Measurements from ENCODE around the gene PDE4B. TPM values are rescaled to one million over a fixed set of nuclear protein-coding genes. Genes with fewer than 3 reads are reported as not detected.

PDE4B gene
- polyA plus RNA-seq, 1 donor from 2014 or later = 135 TPM

DNA sequence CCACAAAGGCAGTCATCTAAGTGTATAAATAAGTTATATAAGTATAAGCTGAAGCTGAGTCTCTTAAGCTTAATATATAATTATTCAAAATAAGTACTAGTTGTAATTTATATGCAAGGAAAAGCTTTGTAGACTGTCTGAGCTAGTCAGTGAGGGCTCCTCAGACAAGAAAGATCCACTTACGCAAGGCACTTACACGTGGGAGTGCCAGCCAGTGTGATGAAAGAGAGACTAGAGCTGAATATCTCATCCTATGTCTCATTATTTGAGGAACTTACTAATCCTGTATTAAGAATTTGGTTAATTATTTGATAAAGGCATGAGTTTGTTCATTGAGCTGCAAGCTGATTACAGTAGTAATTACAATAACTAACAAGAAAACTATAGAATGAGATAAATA is 146.9 kb downstream of the PDE4B start:
- no peaks in the 10 kb centered on the region for H3K36me3 ChIP-seq (ENCODE audit: insufficient read depth, low read length)
- H3K4me3 ChIP-seq (ENCODE audit: low read length) = no peak overlapping the region
- H2AFZ ChIP-seq (ENCODE audit: low read depth, low read length) = no peak overlapping the region
- no peaks in the 10 kb centered on the region for H3K9me2 ChIP-seq (ENCODE audit: insufficient read depth, low read length)
- H4K20me1 ChIP-seq (ENCODE audit: insufficient read depth) = no peaks in the 10 kb centered on the region
- H3F3A ChIP-seq (ENCODE audit: insufficient read depth, low read length, poor library complexity, severe bottlenecking) = no peaks in the 10 kb centered on the region
- no peak overlapping the region for H3K27ac ChIP-seq (ENCODE audit: low read length)
- no peaks in the 10 kb centered on the region for H3K27me3 ChIP-seq (ENCODE audit: insufficient read depth, low read depth, low read length)
- TF ChIP-seq, protein P1, sequence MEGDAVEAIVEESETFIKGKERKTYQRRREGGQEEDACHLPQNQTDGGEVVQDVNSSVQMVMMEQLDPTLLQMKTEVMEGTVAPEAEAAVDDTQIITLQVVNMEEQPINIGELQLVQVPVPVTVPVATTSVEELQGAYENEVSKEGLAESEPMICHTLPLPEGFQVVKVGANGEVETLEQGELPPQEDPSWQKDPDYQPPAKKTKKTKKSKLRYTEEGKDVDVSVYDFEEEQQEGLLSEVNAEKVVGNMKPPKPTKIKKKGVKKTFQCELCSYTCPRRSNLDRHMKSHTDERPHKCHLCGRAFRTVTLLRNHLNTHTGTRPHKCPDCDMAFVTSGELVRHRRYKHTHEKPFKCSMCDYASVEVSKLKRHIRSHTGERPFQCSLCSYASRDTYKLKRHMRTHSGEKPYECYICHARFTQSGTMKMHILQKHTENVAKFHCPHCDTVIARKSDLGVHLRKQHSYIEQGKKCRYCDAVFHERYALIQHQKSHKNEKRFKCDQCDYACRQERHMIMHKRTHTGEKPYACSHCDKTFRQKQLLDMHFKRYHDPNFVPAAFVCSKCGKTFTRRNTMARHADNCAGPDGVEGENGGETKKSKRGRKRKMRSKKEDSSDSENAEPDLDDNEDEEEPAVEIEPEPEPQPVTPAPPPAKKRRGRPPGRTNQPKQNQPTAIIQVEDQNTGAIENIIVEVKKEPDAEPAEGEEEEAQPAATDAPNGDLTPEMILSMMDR (IDR thresholded peaks at IDR 0.05; ENCODE audit: poor library complexity, severe bottlenecking) = no peak
- TF ChIP-seq EZH2 (IDR thresholded peaks at IDR 0.05; ENCODE audit: borderline replicate concordance, insufficient read depth, low read length, poor library complexity, severe bottlenecking) (no peak), RAD21 (conservative IDR thresholded peaks at IDR 0.05) (no peak), REST (IDR thresholded peaks at IDR 0.05; ENCODE audit: borderline replicate concordance) (no peak), SMC3 (conservative IDR thresholded peaks at IDR 0.05; ENCODE audit: poor library complexity) (no peak), POLR2AphosphoS5 (IDR thresholded peaks at IDR 0.05) (no peak), TAF1 (IDR thresholded peaks at IDR 0.05; ENCODE audit: low read depth) (no peak), EP300 (conservative IDR thresholded peaks at IDR 0.05; ENCODE audit: poor library complexity, severe bottlenecking) (no peak), MXI1 (conservative IDR thresholded peaks at IDR 0.05; ENCODE audit: poor library complexity, severe bottlenecking) (no peak)
- no peak overlapping the region for H3K4me2 ChIP-seq (ENCODE audit: low read length)
- H3K79me2 ChIP-seq (replicated peaks; ENCODE audit: insufficient read depth, low read length) = no peaks in the 10 kb centered on the region
- H3K9me3 ChIP-seq (ENCODE audit: low read length) = no peaks in the 10 kb centered on the region
- no peak overlapping the region for H3K9ac ChIP-seq (ENCODE audit: low read length)

- H3K36me3 ChIP-seq (ENCODE audit: insufficient read depth, low read length) = no peaks in the 10 kb centered on the region
- no peaks in the 10 kb centered on the region for H3K27me3 ChIP-seq (ENCODE audit: insufficient read depth, low read depth, low read length)
- no peaks in the 10 kb centered on the region for H4K20me1 ChIP-seq (ENCODE audit: insufficient read depth)
- no peaks in the 10 kb centered on the region for H3K9me2 ChIP-seq (ENCODE audit: insufficient read depth, low read length)
- H3K4me2 ChIP-seq (ENCODE audit: low read length) = no peak overlapping the region
- TF ChIP-seq TAF1 (IDR thresholded peaks at IDR 0.05; ENCODE audit: low read depth) (no peak), EZH2 (IDR thresholded peaks at IDR 0.05; ENCODE audit: borderline replicate concordance, insufficient read depth, low read length, poor library complexity, severe bottlenecking) (no peak), REST (IDR thresholded peaks at IDR 0.05; ENCODE audit: borderline replicate concordance) (no peak), POLR2AphosphoS5 (IDR thresholded peaks at IDR 0.05) (no peak), RAD21 (conservative IDR thresholded peaks at IDR 0.05) (no peak), SMC3 (conservative IDR thresholded peaks at IDR 0.05; ENCODE audit: poor library complexity) (no peak), EP300 (conservative IDR thresholded peaks at IDR 0.05; ENCODE audit: poor library complexity, severe bottlenecking) (no peak), MXI1 (conservative IDR thresholded peaks at IDR 0.05; ENCODE audit: poor library complexity, severe bottlenecking) (no peak)
- TF ChIP-seq, protein P1 (IDR thresholded peaks at IDR 0.05; ENCODE audit: poor library complexity, severe bottlenecking) = no peak
- H3K4me3 ChIP-seq (ENCODE audit: low read length) = no peak overlapping the region
- no peak overlapping the region for H2AFZ ChIP-seq (ENCODE audit: low read depth, low read length)
- no peaks in the 10 kb centered on the region for H3K79me2 ChIP-seq (replicated peaks; ENCODE audit: insufficient read depth, low read length)
- H3K27ac ChIP-seq (ENCODE audit: low read length) = no peak overlapping the region
- H3K9ac ChIP-seq (ENCODE audit: low read length) = no peak overlapping the region
- H3F3A ChIP-seq (ENCODE audit: insufficient read depth, low read length, poor library complexity, severe bottlenecking) = no peaks in the 10 kb centered on the region
- no peaks in the 10 kb centered on the region for H3K9me3 ChIP-seq (ENCODE audit: low read length)
These were observed 147.4 kb downstream of the PDE4B start for GRCh38 chr1:65940126-65940525.

Measured in neural cell (in vitro differentiated cells).